Suprapubic skin (tissue), 3 donors: ENCODE results near the gene PRKCG.

Experiments
- POLR2AphosphoS5 ChIP-seq, 3 donors: sonication (generic); formaldehyde crosslinking; IDR thresholded peaks; one replicate each; pipeline ENCODE4 v1.6.1; 2017; ENCODE audit warnings: antibody characterized with exemption in 3 of 3
- TF ChIP-seq, protein P1 (sequence below), 2 donors: fragments of 200-600 bp in 1 of 2; fragments of 450-650 bp in 1 of 2; sonication (generic) in 1 of 2; IDR thresholded peaks; one replicate each; pipeline ENCODE4 v1.5.1; 2016 to 2019; ENCODE audit warnings: antibody characterized with exemption in 2 of 2, mild to moderate bottlenecking in 1 of 2, moderate library complexity in 1 of 2

DNA sequence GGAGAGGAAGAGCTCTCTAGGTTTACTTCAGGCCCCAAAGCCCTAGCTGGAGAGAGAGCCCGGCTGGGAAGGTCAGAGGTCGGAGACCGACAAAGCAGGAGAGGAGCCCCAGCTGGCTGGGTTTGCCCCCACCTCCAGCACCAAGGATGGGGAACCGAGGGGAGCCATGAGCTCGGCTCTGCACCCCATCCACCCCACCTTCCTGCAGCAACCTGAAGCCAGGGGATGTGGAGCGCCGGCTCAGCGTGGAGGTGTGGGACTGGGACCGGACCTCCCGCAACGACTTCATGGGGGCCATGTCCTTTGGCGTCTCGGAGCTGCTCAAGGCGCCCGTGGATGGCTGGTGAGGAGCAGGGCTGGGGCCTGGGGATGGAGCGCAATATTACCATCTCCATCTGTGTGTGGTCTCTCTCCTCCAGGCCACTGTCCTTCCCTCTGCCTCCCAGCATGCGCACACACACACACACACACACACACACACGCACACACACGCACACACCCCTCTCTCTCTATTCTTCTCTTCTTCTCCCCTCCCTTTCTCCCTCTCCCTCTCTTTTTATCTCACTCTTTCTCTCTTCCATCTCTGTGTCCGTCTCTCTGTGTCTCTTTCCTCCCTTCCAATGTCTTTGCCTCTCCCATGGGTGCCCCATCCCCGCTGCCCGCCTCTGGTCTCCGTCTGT lies 10.4 kb downstream of the PRKCG start:
- no peak for TF ChIP-seq POLR2AphosphoS5 (IDR thresholded peaks at IDR 0.05)
- TF ChIP-seq, protein P1, sequence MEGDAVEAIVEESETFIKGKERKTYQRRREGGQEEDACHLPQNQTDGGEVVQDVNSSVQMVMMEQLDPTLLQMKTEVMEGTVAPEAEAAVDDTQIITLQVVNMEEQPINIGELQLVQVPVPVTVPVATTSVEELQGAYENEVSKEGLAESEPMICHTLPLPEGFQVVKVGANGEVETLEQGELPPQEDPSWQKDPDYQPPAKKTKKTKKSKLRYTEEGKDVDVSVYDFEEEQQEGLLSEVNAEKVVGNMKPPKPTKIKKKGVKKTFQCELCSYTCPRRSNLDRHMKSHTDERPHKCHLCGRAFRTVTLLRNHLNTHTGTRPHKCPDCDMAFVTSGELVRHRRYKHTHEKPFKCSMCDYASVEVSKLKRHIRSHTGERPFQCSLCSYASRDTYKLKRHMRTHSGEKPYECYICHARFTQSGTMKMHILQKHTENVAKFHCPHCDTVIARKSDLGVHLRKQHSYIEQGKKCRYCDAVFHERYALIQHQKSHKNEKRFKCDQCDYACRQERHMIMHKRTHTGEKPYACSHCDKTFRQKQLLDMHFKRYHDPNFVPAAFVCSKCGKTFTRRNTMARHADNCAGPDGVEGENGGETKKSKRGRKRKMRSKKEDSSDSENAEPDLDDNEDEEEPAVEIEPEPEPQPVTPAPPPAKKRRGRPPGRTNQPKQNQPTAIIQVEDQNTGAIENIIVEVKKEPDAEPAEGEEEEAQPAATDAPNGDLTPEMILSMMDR (IDR thresholded peaks at IDR 0.05): no peak
